Islet of Langerhans (tissue), 1 donor: Measurements from ENCODE around the gene RBM18.

ENCODE experiments used
- FAIRE-seq: peaks from one replicate; lab custom pipeline; 2011; peaks lifted over from hg19 to GRCh38; lab: Jason Lieb, UNC

RBM18 gene

GRCh38 chr9:122204055-122204454 is 60.6 kb downstream of the RBM18 start:
- FAIRE-seq = no peak

GRCh38 chr9:122202111-122202510 is 62.5 kb downstream of the RBM18 start:
- FAIRE-seq = no peak

- FAIRE-seq = no peak
Observed at GRCh38 chr9:122201641-122202040, 63.0 kb downstream of the RBM18 start.

GRCh38 chr9:122200960-122201595 is 63.6 kb downstream of the RBM18 start:
- no peak for FAIRE-seq

GRCh38 chr9:122197882-122198281 is 66.8 kb downstream of the RBM18 start:
- FAIRE-seq = no peak

- no peak for FAIRE-seq
Observed at GRCh38 chr9:122197426-122197825, 67.2 kb downstream of the RBM18 start.

GRCh38 chr9:122195875-122196274 is 68.8 kb downstream of the RBM18 start:
- FAIRE-seq = no peak

GRCh38 chr9:122193651-122194050 is 71.0 kb downstream of the RBM18 start:
- FAIRE-seq = no peak

GRCh38 chr9:122192914-122193525 is 71.6 kb downstream of the RBM18 start:
- FAIRE-seq = no peak

- no peak for FAIRE-seq
Observed at GRCh38 chr9:122192261-122192875, 72.3 kb downstream of the RBM18 start.

GRCh38 chr9:122191584-122191983 is 73.1 kb downstream of the RBM18 start:
- no peak for FAIRE-seq

GRCh38 chr9:122190597-122191381 is 73.9 kb downstream of the RBM18 start:
- FAIRE-seq = no peak

- FAIRE-seq = no peak
Observed at GRCh38 chr9:122188369-122188768, 76.3 kb downstream of the RBM18 start.
